ENCODE measurements around the gene TRAPPC3L.

TRAPPC3L gene

GRCh38 chr6:116450185-116450710 is 95.2 kb downstream of the TRAPPC3L start:
- TF ChIP-seq CTCF (IDR thresholded peaks at IDR 0.05), result no peak

GRCh38 chr6:116449565-116449964 is 95.9 kb downstream of the TRAPPC3L start:
- TF ChIP-seq CTCF (IDR thresholded peaks at IDR 0.05), result no peak

- peak; percentile 9; the same call in 1 of the 2 replicates for TF ChIP-seq CTCF (IDR thresholded peaks at IDR 0.05)
Observed at GRCh38 chr6:116447496-116448011, 97.9 kb downstream of the TRAPPC3L start.

- no peak for TF ChIP-seq CTCF (IDR thresholded peaks at IDR 0.05)
Observed at GRCh38 chr6:116447052-116447451, 98.4 kb downstream of the TRAPPC3L start.

- TF ChIP-seq CTCF (IDR thresholded peaks at IDR 0.05), result no peak
Observed at GRCh38 chr6:116446399-116446798, 99.1 kb downstream of the TRAPPC3L start.

- TF ChIP-seq CTCF (IDR thresholded peaks at IDR 0.05), result no peak
Observed at GRCh38 chr6:116445102-116445501, 100.4 kb downstream of the TRAPPC3L start.
